Measurements from ENCODE around the gene KRTAP29-1.
"Not testable (repeated sequence)": the region's sequence is repeated elsewhere in the genome, so short reads cannot be mapped to it uniquely, and the experiment has no call there.

Gene KRTAP29-1

DNA sequence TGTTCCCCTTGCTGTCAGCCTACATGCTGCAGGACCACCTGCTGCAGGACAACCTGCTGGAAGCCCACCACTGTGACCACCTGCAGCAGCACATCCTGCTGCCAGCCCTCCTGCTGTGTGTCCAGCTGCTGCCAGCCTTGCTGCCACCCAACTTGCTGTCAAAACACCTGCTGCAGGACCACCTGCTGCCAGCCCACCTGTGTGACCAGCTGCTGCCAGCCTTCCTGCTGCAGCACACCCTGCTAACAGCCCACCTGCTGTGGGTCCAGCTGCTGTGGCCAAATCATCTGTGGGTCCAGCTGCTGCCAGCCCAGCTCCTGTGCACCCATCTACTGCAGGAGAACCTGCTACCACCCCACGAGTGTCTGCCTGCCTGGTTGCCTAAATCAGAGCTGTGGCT is 31.3 kb downstream of the KRTAP29-1 start:
- not testable (repeated sequence) for H3K9ac ChIP-seq (ENCODE audit: low read depth in 1 of 2, low read length in 2 of 2); H3K27me3 ChIP-seq (ENCODE audit: control insufficient read depth in 1 of 2, insufficient read depth in 2 of 2, low read length in 2 of 2); H3K4me3 ChIP-seq (ENCODE audit: low read depth in 1 of 2, low read length in 2 of 2); H3K9me3 ChIP-seq (ENCODE audit: control insufficient read depth in 1 of 2, low read length in 2 of 2); H3K36me3 ChIP-seq (ENCODE audit: control insufficient read depth in 1 of 2, insufficient read depth in 2 of 2, low read length in 2 of 2); H3K4me1 ChIP-seq (ENCODE audit: control insufficient read depth in 1 of 2, insufficient read depth in 2 of 2, low read length in 2 of 2); H3K27ac ChIP-seq (ENCODE audit: low read depth, low read length)

DNA sequence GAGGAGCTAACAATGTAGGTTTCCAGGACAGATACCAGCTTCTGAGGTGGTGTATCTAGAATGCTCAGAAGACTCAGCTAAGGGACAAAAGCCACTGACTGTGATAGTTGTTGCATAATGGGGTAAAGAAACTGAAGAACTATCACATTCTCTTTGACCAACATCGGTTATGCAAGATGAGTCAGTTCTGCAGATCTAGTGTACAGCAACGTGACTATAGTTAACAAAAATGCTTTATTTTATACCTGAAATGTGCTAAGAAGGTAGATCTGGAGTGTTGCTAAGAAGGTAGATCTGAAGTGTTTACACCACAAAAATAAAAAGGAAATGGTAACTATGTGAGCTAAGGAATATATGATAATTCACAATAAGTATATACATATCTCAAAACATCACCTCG is 34.9 kb downstream of the KRTAP29-1 start:
- H3K4me1 ChIP-seq (ENCODE audit: control insufficient read depth in 1 of 2, insufficient read depth in 2 of 2, low read length in 2 of 2) = no peaks in the 10 kb centered on the region
- H3K4me3 ChIP-seq (ENCODE audit: low read depth in 1 of 2, low read length in 2 of 2) = no peak overlapping the region
- peaks cover 4 to 9% of the 10 kb centered on the region in 2 donors for H3K27me3 ChIP-seq (ENCODE audit: control insufficient read depth in 1 of 2, insufficient read depth in 2 of 2, low read length in 2 of 2)
- H3K27ac ChIP-seq (ENCODE audit: low read depth, low read length) = no peak overlapping the region
- no peaks in the 10 kb centered on the region for H3K9me3 ChIP-seq (ENCODE audit: control insufficient read depth in 1 of 2, low read length in 2 of 2)
- no peaks in the 10 kb centered on the region for H3K36me3 ChIP-seq (ENCODE audit: control insufficient read depth in 1 of 2, insufficient read depth in 2 of 2, low read length in 2 of 2)
- H3K9ac ChIP-seq (ENCODE audit: low read depth in 1 of 2, low read length in 2 of 2) = no peak overlapping the region

DNA sequence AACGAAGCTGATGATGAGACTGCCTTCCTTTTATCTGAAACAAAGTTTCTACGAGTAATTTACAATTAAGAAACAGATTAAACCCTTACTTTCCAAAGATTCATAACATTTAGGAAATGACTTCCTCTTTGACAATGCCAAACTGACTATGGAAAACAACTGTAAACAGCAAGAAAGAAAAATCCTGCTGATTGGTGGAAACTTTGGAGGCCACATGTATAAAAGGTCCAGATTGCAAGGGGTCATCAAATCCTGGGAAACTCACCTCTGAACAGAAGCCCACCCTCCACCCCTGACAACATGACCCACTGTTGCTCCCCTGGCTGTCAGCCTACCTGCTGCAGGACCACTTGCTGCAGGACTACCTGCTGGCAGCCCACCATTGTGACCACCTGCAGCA is 37.6 kb downstream of the KRTAP29-1 start, which contains the start of gene KRTAP9-6:
KRTAP9-6 (plus strand) TSS at position 301 of the 400 bp plus-strand sequence; CDS start at position 301, 0 bp downstream.
- no peaks in the 10 kb centered on the region for H3K36me3 ChIP-seq (ENCODE audit: control insufficient read depth in 1 of 2, insufficient read depth in 2 of 2, low read length in 2 of 2)
- peaks cover 4 to 9% of the 10 kb centered on the region in 2 donors for H3K27me3 ChIP-seq (ENCODE audit: control insufficient read depth in 1 of 2, insufficient read depth in 2 of 2, low read length in 2 of 2)
- no peak within 1 kb of the TSS for H3K27ac ChIP-seq (ENCODE audit: low read depth, low read length)
- H3K9me3 ChIP-seq (ENCODE audit: control insufficient read depth in 1 of 2, low read length in 2 of 2) = no peaks in the 10 kb centered on the region
- H3K4me3 ChIP-seq (ENCODE audit: low read depth in 1 of 2, low read length in 2 of 2) = no peak within 1 kb of the TSS
- no peaks in the 10 kb centered on the region for H3K4me1 ChIP-seq (ENCODE audit: control insufficient read depth in 1 of 2, insufficient read depth in 2 of 2, low read length in 2 of 2)
- H3K9ac ChIP-seq (ENCODE audit: low read depth in 1 of 2, low read length in 2 of 2) = no peak within 1 kb of the TSS

DNA sequence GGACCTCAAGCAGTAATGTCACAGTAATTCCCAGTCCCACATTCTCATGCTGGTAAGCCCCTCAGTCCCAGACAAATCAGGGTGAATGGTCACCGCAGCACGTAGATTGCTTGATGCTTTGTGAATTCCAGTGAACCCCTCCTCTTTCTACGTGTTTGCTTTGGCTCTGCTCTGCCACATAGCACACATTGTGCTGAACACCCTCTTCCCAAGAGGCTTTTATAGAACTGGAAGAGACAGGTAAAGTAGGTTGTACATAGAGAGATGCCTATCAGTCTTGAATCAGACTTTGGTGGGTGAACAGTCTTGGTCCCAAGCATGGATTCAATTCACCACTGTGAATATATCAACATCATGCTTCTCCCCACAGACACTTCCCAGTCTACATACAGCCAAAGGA is 38.1 kb downstream of the KRTAP29-1 start:
- no peaks in the 10 kb centered on the region for H3K4me1 ChIP-seq (ENCODE audit: control insufficient read depth in 1 of 2, insufficient read depth in 2 of 2, low read length in 2 of 2)
- H3K4me3 ChIP-seq (ENCODE audit: low read depth in 1 of 2, low read length in 2 of 2) = no peak overlapping the region
- H3K9me3 ChIP-seq (ENCODE audit: control insufficient read depth in 1 of 2, low read length in 2 of 2) = no peaks in the 10 kb centered on the region
- peaks cover 4 to 9% of the 10 kb centered on the region in 2 donors for H3K27me3 ChIP-seq (ENCODE audit: control insufficient read depth in 1 of 2, insufficient read depth in 2 of 2, low read length in 2 of 2)
- H3K9ac ChIP-seq (ENCODE audit: low read depth in 1 of 2, low read length in 2 of 2) = no peak overlapping the region
- H3K27ac ChIP-seq (ENCODE audit: low read depth, low read length) = no peak overlapping the region
- H3K36me3 ChIP-seq (ENCODE audit: control insufficient read depth in 1 of 2, insufficient read depth in 2 of 2, low read length in 2 of 2) = no peaks in the 10 kb centered on the region

DNA sequence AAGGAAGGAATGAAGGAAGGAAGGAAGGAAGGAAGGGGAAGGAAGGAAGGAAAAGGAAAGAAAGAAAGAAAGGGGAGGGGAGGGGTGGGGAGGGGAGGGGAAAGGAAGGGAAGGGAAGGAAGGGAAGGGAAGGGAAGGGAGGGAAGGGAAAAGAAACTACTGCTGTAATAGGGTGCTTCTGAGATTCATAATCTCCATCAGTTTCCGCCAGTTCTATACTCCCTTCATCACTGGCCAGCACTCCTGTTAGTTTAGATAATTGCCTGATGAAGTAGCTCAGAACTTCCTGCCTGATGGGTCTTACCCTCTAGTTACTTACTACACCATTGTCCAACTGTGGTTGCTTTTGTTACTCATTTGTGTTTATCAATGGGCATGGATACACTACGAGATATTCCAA is 39.4 kb downstream of the KRTAP29-1 start:
- no peak overlapping the region for H3K9ac ChIP-seq (ENCODE audit: low read depth in 1 of 2, low read length in 2 of 2)
- H3K27ac ChIP-seq (ENCODE audit: low read depth, low read length) = no peak overlapping the region
- peaks cover 9 to 10% of the 10 kb centered on the region in 2 donors for H3K27me3 ChIP-seq (ENCODE audit: control insufficient read depth in 1 of 2, insufficient read depth in 2 of 2, low read length in 2 of 2)
- no peaks in the 10 kb centered on the region for H3K36me3 ChIP-seq (ENCODE audit: control insufficient read depth in 1 of 2, insufficient read depth in 2 of 2, low read length in 2 of 2)
- no peak overlapping the region for H3K4me3 ChIP-seq (ENCODE audit: low read depth in 1 of 2, low read length in 2 of 2)
- no peaks in the 10 kb centered on the region for H3K4me1 ChIP-seq (ENCODE audit: control insufficient read depth in 1 of 2, insufficient read depth in 2 of 2, low read length in 2 of 2)
- H3K9me3 ChIP-seq (ENCODE audit: control insufficient read depth in 1 of 2, low read length in 2 of 2) = no peaks in the 10 kb centered on the region

DNA sequence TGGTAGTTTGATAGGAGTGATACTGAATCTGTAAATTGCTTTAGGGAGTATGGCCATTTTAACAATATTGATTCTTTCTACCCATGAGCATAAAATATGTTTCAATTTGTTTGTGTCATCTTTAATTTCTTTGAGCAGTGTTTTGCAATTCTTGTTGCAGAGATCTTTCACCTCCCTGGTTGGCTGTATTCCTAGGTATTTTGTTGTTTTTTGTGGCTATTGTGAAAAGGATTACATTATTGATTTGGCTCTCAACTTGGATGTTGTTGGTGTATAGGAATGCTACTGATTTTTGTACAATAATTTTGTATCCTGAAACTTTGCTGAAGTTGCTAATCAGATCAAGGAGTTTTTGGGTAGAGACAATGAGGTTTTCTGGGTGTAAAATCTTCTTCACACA is 44.2 kb downstream of the KRTAP29-1 start:
- Histone ChIP-seq H3K27me3 (ENCODE audit: control insufficient read depth in 1 of 2, insufficient read depth in 2 of 2, low read length in 2 of 2) (peaks cover 6% of the 10 kb centered on the region in 2 donors), H3K36me3 (ENCODE audit: control insufficient read depth in 1 of 2, insufficient read depth in 2 of 2, low read length in 2 of 2) (no peaks in the 10 kb centered on the region), H3K4me3 (ENCODE audit: low read depth in 1 of 2, low read length in 2 of 2) (no peak overlapping the region), H3K9ac (ENCODE audit: low read depth in 1 of 2, low read length in 2 of 2) (no peak overlapping the region), H3K9me3 (ENCODE audit: control insufficient read depth in 1 of 2, low read length in 2 of 2) (no peaks in the 10 kb centered on the region), H3K4me1 (ENCODE audit: control insufficient read depth in 1 of 2, insufficient read depth in 2 of 2, low read length in 2 of 2) (no peaks in the 10 kb centered on the region), H3K27ac (ENCODE audit: low read depth, low read length) (no peak overlapping the region)

DNA sequence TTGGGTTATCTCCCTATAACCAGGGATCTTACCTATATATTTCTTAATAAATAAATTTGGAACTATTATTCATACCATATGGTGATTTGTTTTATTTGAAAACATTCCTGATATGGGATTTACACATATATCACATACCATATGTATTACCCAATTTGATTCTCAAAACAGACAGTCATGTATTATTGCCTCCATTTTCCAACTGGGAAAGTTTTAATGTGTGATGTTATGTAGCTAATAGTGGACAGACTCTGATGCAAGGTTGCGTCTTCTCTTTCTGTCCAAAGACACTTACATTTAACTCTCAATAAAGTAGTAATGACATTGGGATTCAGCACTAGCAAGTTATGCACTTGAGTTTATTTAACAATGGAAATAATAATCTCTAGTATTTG is 46.4 kb downstream of the KRTAP29-1 start:
- no peaks in the 10 kb centered on the region for H3K4me1 ChIP-seq (ENCODE audit: control insufficient read depth in 1 of 2, insufficient read depth in 2 of 2, low read length in 2 of 2)
- no peak overlapping the region for H3K4me3 ChIP-seq (ENCODE audit: low read depth in 1 of 2, low read length in 2 of 2)
- H3K27me3 ChIP-seq (ENCODE audit: control insufficient read depth in 1 of 2, insufficient read depth in 2 of 2, low read length in 2 of 2) = peaks cover 3 to 9% of the 10 kb centered on the region in 2 donors
- no peaks in the 10 kb centered on the region for H3K36me3 ChIP-seq (ENCODE audit: control insufficient read depth in 1 of 2, insufficient read depth in 2 of 2, low read length in 2 of 2)
- no peak overlapping the region for H3K9ac ChIP-seq (ENCODE audit: low read depth in 1 of 2, low read length in 2 of 2)
- no peaks in the 10 kb centered on the region for H3K9me3 ChIP-seq (ENCODE audit: control insufficient read depth in 1 of 2, low read length in 2 of 2)
- no peak overlapping the region for H3K27ac ChIP-seq (ENCODE audit: low read depth, low read length)

DNA sequence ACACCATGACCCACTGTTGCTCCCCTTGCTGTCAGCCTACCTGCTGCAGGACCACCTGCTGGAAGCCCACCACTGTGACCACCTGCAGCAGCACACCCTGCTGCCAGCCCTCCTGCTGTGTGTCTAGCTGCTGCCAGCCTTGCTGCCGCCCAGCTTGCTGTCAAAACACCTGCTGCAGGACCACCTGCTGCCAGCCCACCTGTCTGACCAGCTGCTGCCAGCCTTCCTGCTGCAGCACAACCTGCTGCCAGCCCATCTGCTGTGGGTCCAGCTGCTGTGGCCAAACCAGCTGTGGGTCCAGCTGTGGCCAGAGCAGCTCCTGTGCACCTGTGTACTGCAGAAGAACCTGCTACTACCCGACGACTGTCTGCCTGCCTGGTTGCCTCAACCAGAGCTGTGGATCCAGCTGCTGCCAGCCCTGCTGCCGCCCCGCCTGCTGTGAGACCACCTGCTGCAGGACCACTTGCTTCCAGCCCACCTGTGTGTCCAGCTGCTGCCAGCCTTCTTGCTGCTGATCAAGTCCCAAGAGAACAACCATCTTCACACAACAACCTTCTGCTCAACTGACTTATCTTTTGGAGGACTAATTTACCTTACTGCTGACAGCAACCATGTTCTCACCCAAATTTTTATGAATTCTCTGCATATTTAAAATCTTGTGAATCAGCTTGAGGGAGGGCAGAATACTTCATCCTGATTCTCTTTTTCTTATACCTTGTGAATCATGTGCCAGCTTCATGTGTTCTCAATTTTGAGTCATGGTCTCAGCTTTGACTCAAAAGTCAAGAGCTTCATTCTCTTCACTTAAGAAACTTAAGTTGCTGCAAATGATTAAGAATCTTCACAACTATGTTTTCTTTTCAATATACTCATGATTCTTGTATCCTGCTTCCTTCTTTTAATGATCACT is 47.0 kb downstream of the KRTAP29-1 start, which contains the start of gene KRTAP9-9:
KRTAP9-9 (plus strand) TSS at position 4 of the 910 bp plus-strand sequence.
- H3K9ac ChIP-seq (ENCODE audit: low read depth in 1 of 2, low read length in 2 of 2); H3K27ac ChIP-seq (ENCODE audit: low read depth, low read length); H3K4me3 ChIP-seq (ENCODE audit: low read depth in 1 of 2, low read length in 2 of 2); H3K36me3 ChIP-seq (ENCODE audit: control insufficient read depth in 1 of 2, insufficient read depth in 2 of 2, low read length in 2 of 2); H3K4me1 ChIP-seq (ENCODE audit: control insufficient read depth in 1 of 2, insufficient read depth in 2 of 2, low read length in 2 of 2); H3K9me3 ChIP-seq (ENCODE audit: control insufficient read depth in 1 of 2, low read length in 2 of 2): not testable (repeated sequence)
- peaks cover 3 to 13% of the 10 kb centered on the region in 2 donors for H3K27me3 ChIP-seq (ENCODE audit: control insufficient read depth in 1 of 2, insufficient read depth in 2 of 2, low read length in 2 of 2)

DNA sequence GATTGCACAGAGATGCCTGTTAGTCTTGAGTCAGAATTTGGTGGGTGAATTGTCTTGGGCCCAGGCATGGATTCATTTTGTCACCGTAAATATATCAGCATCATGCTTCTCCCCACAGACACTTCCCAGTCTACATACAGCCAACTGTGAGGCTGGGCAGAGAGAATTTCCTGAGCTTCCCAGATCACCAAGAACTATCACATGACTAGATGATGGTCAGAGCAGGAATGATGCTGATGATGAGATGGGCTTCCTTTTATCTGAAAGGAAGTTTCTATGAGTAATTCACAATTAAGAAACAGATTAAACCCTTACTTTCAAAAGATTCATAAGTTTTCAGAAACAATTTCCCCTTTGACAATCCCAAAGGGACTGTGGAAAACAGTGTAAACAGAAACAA is 47.8 kb downstream of the KRTAP29-1 start:
- no peaks in the 10 kb centered on the region for H3K9me3 ChIP-seq (ENCODE audit: control insufficient read depth in 1 of 2, low read length in 2 of 2)
- peaks cover 3 to 13% of the 10 kb centered on the region in 2 donors for H3K27me3 ChIP-seq (ENCODE audit: control insufficient read depth in 1 of 2, insufficient read depth in 2 of 2, low read length in 2 of 2)

More for the DNA sequence above, 47.8 kb downstream of the KRTAP29-1 start:
- no peak overlapping the region for H3K27ac ChIP-seq (ENCODE audit: low read depth, low read length)
- no peak overlapping the region for H3K4me3 ChIP-seq (ENCODE audit: low read depth in 1 of 2, low read length in 2 of 2)
- H3K9ac ChIP-seq (ENCODE audit: low read depth in 1 of 2, low read length in 2 of 2) = no peak overlapping the region
- H3K36me3 ChIP-seq (ENCODE audit: control insufficient read depth in 1 of 2, insufficient read depth in 2 of 2, low read length in 2 of 2) = no peaks in the 10 kb centered on the region
- H3K4me1 ChIP-seq (ENCODE audit: control insufficient read depth in 1 of 2, insufficient read depth in 2 of 2, low read length in 2 of 2) = no peaks in the 10 kb centered on the region

All from duodenal mucosa (tissue), 2 donors.